Esophagus muscularis mucosa (tissue), 4 donors: ENCODE measurements around the gene MRPL33.

Experiments
- EP300 ChIP-seq: sonication (generic); formaldehyde crosslinking; IDR thresholded peaks from one replicate; pipeline ENCODE4 v1.6.1; 2017; ENCODE audit warnings: antibody characterized with exemption
- POLR2A ChIP-seq: fragments of 450-650 bp; IDR thresholded peaks from one replicate; pipeline ENCODE4 v1.6.1; 2017; ENCODE audit warnings: antibody characterized with exemption, moderate library complexity, mild to moderate bottlenecking, low read depth
- POLR2AphosphoS5 ChIP-seq, 2 donors: sonication (generic); formaldehyde crosslinking; IDR thresholded peaks; one replicate each; pipeline ENCODE4 v1.6.1; 2017; ENCODE audit warnings: antibody characterized with exemption in 2 of 2
- TF ChIP-seq, protein P1 (sequence below), 3 experiments: fragments of 200-600 bp in 2 of 3; fragments of 450-650 bp in 1 of 3; sonication (generic) in 2 of 3; IDR thresholded peaks; one replicate each; pipeline ENCODE4 v1.5.1; 2017 to 2019; ENCODE audit warnings: antibody characterized with exemption in 3 of 3, mild to moderate bottlenecking in 2 of 3, moderate library complexity in 1 of 3

GRCh38 chr2:27734305-27734704, 37.2 kb upstream of the MRPL33 start:
- TF ChIP-seq, protein P1, sequence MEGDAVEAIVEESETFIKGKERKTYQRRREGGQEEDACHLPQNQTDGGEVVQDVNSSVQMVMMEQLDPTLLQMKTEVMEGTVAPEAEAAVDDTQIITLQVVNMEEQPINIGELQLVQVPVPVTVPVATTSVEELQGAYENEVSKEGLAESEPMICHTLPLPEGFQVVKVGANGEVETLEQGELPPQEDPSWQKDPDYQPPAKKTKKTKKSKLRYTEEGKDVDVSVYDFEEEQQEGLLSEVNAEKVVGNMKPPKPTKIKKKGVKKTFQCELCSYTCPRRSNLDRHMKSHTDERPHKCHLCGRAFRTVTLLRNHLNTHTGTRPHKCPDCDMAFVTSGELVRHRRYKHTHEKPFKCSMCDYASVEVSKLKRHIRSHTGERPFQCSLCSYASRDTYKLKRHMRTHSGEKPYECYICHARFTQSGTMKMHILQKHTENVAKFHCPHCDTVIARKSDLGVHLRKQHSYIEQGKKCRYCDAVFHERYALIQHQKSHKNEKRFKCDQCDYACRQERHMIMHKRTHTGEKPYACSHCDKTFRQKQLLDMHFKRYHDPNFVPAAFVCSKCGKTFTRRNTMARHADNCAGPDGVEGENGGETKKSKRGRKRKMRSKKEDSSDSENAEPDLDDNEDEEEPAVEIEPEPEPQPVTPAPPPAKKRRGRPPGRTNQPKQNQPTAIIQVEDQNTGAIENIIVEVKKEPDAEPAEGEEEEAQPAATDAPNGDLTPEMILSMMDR (IDR thresholded peaks at IDR 0.05) = no peak
- TF ChIP-seq POLR2A (no peak), EP300 (no peak), POLR2AphosphoS5 (IDR thresholded peaks at IDR 0.05) (no peak)
